NCI-H526 (cell line): ENCODE results near the gene ZG16.
"Not testable (repeated sequence)": the region's sequence is repeated elsewhere in the genome, so short reads cannot be mapped to it uniquely, and the experiment has no call there.

Experiments
- DNase-seq, 2 experiments: peaks; one replicate each; lab custom pipeline; 2025; lab: John Stamatoyannopoulos, UW

The ZG16 gene

GRCh38 chr16:29748760-29749149, 29.3 kb upstream of the ZG16 start:
- DNase-seq: not testable (repeated sequence)

GRCh38 chr16:29753516-29753915, 24.5 kb upstream of the ZG16 start:
- no peak for DNase-seq

GRCh38 chr16:29756654-29757053, 21.4 kb upstream of the ZG16 start:
- no peak for DNase-seq

- DNase-seq: not testable (repeated sequence)
Measured at GRCh38 chr16:29757086-29757485, 21.0 kb upstream of the ZG16 start.

DNA sequence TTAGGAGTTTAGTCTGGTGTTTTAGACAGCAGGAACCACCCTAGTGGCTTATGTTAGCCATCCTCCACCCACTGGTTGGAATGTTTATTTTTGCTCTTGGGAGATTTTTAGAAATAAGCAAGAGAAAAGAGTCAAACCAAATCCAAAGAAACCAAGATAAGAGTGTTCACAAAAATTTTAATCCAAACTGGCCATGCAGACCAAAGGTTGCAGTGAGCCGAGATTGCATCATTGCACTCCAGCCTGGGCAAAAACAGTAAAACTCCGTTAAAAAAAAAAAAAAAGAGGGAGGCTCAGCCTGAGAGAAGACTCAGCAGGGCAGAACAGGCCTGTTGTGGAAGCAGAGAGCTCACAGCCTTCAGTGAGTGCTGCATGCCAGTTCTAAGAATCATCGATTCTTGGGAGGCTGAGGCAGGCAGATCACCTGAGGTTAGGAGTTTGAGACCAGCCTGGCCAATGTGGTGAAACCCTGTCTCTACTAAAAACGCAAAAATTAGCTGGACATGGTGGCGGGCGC, 20.0 kb upstream of the ZG16 start:
- no peak for DNase-seq

DNA sequence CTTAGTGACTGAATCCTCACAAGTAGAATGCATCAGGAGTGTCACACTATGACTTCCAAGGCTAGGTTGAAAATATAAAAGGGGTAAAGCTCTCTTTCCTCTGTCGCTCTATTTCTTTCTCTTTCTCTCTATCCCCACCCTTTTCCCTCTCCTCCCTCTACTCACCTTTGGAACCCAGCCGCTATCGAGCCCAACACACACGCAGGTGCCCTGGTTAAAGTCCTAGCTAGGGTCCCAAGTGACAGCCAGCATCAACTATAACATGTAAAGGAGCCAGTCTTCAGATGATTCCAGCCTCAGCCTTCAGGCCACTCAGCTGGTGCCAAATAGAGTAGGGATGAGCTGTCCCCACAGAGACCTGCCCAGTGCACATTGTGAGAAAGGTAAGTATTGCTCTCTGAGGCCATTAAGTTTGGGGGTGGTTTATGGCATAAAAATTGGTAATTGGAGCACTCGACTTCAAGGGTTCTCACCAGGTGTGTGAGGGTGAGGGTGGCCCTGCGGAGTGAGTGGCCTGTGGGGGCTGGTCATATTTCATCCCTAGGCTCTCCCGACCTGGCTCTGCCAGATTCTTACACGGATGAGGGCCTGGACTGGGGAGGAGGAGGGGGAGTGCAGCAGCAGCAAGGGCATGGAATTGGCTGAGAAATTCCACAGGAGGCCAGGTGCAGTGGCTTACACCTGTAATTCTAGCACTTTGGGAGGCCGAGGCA, 17.3 kb upstream of the ZG16 start:
- no peak for DNase-seq

DNA sequence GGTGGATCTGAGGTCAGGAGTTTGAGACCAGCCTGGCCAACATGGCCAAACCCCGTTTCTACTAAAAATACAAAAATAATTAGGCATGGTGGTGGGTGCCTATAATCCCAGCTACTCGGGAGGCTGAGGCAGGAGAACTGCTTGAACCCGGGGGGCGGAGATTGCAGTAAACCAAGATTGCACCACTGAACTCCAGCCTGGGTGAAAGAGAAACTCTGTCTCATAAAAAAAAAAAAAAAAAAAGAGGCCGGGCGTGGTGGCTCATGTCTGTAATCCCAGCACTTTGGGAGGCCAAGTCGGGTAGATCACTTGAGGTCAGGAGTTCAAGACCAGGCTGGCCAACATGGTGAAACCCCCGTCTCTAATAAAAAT, 16.8 kb upstream of the ZG16 start:
- not testable (repeated sequence) for DNase-seq

DNA sequence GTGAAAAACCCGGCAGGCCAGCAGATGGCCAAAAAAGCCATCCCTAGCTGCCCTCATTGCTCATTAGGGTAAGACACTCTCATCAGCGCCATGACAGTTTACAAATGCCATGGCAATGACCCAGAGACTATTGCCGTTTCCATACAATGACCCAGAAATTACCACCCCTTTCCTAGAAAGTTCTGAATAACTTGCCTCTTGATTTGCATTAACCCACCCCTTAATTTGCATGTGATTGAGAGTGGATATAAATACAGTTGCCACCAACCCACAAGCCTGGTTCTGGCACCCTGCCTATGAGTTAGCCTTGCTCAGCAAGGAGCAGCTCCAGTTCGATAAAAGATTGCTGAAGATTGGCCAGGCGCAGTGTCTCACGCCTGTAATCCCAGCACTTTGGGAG, 16.2 kb upstream of the ZG16 start:
- DNase-seq: peak; percentile 62 to 78

GRCh38 chr16:29763326-29763725, 14.7 kb upstream of the ZG16 start:
- DNase-seq: no peak

GRCh38 chr16:29765167-29766032, 12.7 kb upstream of the ZG16 start:
- DNase-seq: peak; percentile 60 to 73

GRCh38 chr16:29766571-29766970, 11.5 kb upstream of the ZG16 start:
- no peak for DNase-seq

GRCh38 chr16:29767062-29767461, 11.0 kb upstream of the ZG16 start:
- no peak for DNase-seq

DNA sequence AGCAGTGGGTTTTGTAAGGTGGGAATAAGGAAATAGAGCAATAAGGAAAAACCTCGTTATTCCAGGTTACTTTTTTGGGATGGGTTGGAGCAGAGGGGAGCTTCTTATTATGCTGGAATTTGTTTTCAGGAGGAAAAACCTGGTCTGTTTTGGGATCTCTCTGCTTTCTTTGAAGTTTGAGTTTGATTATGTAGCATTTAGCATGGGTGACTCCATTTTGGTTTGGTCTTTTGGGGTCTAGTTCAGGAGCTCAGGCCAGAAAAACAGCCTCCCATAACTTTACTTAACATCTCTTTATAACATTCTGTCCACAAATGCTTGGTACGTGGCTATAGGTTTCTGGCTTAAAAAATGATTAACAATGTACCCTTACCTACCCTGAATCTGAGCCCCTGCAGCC, 8.5 kb upstream of the ZG16 start:
- no peak for DNase-seq

DNA sequence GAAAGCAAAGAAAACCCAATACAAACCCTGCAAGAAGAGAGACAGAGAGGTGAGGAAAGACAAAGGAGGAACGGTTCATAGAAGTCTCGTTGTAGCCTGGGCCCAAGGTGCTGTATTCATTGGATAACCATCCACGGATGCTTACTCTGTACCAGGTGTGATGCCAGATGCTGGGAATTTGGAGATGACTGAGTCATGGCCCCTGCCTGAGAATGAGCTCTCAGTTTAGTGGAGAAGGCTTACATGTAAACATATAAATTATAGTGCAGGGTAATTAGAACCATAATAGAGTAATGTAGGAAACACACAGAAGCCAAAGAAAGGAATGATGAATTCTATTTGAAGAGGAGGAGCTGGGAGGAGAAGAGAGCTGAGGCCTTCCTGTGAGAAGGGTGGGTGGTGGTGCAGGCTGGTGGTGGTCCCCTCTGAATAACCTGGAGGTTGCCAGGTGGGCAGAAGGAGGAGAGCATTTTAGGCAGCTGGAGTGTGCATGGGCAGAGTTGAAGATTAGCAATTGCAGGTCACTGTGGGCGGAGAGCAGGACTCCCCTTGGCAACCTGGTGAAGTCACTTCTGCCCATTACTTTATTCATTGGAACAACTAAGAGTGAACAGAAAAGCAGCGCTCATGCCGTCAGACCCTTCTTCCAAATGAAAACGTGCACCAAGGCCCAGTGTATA, 7.7 kb upstream of the ZG16 start:
- no peak for DNase-seq

DNA sequence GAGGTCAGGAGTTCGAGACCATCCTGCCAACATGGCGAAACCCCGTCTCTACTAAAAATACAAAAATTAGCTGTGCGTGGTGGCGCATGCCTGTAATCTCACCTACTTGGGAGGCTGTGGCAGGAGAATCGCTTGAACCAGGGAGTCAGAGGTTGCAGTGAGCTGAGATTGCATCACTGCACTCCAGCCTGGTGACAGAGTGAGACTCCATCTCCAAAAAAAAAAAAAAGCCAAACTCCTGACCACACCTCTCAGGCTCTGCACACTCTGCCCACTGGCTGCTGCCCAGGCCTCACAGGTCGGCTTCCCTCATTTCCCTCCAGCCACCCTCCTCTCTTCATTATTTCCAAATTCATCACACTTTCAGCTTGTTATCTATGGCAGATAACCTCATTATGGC, 5.7 kb upstream of the ZG16 start:
- DNase-seq: not testable (repeated sequence)

DNA sequence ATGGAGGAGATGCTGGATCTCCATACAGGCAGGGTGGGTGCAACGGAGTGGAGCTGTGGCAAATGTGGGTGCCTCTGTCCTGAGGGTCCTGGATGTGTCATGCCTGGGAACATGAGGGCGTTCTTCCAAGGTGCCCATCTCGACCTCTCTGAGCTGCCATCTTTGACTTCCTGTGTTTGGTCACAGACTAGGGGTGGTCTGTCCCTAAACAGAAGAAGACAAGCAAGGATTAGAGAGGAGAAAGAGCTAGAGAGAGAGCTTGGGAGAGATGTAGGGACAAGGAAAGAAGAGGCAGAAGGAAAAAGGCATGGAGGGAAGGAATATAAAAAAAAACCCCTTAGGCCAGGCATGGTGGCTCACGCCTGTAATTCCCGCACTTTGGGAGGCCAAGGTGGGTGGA, 3.3 kb upstream of the ZG16 start:
- no peak for DNase-seq

DNA sequence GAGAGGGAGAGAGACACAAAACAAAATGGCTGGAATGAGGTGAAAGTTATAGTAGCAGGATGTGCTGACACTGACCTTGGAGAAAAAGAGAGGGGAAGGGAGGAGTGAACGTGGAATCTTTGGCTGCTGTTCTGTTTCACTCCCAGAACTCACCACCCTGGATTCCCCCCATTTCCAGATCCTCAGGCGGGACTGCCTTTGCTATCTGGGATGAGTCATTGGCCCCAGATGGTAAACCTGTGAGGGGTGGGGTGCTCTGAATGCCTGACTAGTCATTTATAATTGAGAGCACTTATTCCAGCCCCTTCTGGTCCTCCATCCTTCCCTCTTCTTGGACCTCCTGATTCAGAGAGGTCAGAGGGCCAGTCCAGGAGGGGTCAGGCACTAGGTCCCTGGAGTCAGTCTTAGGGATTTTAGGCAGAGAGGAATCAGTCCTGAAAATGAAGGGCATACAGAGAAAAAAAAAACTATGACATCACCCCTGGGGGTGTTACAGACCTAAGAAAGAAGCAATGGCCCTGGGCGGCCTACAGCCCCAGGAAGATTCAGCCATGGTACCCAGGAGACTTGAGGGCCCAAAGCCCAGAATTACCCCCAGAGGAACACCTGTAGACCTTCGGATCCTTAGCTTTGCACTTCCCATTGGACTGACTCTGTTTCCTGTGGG, 2.2 kb upstream of the ZG16 start:
- no peak for DNase-seq

GRCh38 chr16:29779474-29779873, 1.4 kb downstream of the ZG16 start:
- DNase-seq: no peak

GRCh38 chr16:29783094-29783953, 5.3 kb downstream of the ZG16 start:
- not testable (repeated sequence) for DNase-seq

- DNase-seq: no peak
Measured at GRCh38 chr16:29784157-29784556, 6.1 kb downstream of the ZG16 start.

GRCh38 chr16:29784901-29785500, 6.9 kb downstream of the ZG16 start:
- no peak for DNase-seq
